H1 (cell line): Measurements from ENCODE around the gene DHPS. TPM values are rescaled to one million over a fixed set of nuclear protein-coding genes. Genes with fewer than 3 reads are reported as not detected.

Experiments
- CTCF ChIA-PET: fragments of 300-600 bp; sonication (Branson Sonifier 250); formaldehyde crosslinking; loops from one replicate; lab custom pipeline; 2021; ENCODE audit not compliant: partially characterized antibody; lab: Charles Lee
- POLR2A ChIA-PET: fragments of 300-600 bp; sonication (Branson Sonifier 250); formaldehyde crosslinking; loops from one replicate; lab custom pipeline; 2021; ENCODE audit warnings: inconsistent platforms; ENCODE audit not compliant: partially characterized antibody; lab: Charles Lee
- DNase-seq, 2 experiments: peaks; one replicate each; pipeline versions ENCODE4 v3.0.0 to v3.0.0-alpha.2; 2010 to 2022; ENCODE audit warnings: low spot score in 2 of 2, low read depth in 1 of 2, mixed read lengths in 1 of 2
- FAIRE-seq: peaks from 2 replicates; lab custom pipeline; 2011; peaks lifted over from hg19 to GRCh38; lab: Jason Lieb, UNC
- H2AFZ ChIP-seq: 2 replicates; pipeline ENCODE4 v1.8.1; 2012; ENCODE audit warnings: low read length, inconsistent platforms
- H2AK5ac ChIP-seq: 2 replicates; pipeline ENCODE4 v1.6.1; 2013; ENCODE audit warnings: low read depth, low read length
- H2BK120ac ChIP-seq: replicated peaks from 2 replicates; pipeline ENCODE3; 2013; ENCODE audit warnings: low read depth, low read length, inconsistent platforms
- H2BK12ac ChIP-seq: 2 replicates; pipeline ENCODE4 v1.6.1; 2013; ENCODE audit warnings: low read depth, low read length
- H2BK15ac ChIP-seq: 2 replicates; pipeline ENCODE4 v1.6.1; 2013; ENCODE audit warnings: low read length
- H2BK20ac ChIP-seq: 2 replicates; pipeline ENCODE4 v1.6.1; 2013; ENCODE audit warnings: low read length
- H2BK5ac ChIP-seq: 2 replicates; pipeline ENCODE4 v1.6.1; 2013; ENCODE audit warnings: low read depth, low read length
- H3K14ac ChIP-seq: 2 replicates; pipeline ENCODE4 v1.6.1; 2013; ENCODE audit warnings: inconsistent platforms; ENCODE audit not compliant: insufficient read length
- H3K18ac ChIP-seq: 2 replicates; pipeline ENCODE4 v1.6.1; 2013; ENCODE audit warnings: low read length; ENCODE audit errors: extremely low read depth
- H3K23ac ChIP-seq: 2 replicates; pipeline ENCODE4 v1.6.1; 2013; ENCODE audit warnings: inconsistent platforms; ENCODE audit not compliant: insufficient read length
- H3K23me2 ChIP-seq: 2 replicates; pipeline ENCODE4 v1.6.1; 2013; ENCODE audit warnings: low read depth, low read length
- H3K27ac ChIP-seq: 2 replicates; pipeline ENCODE4 v1.6.1; 2011; ENCODE audit warnings: low read depth, low read length, inconsistent platforms
- H3K27me3 ChIP-seq, 4 experiments: replicated peaks in 1 of 4; 1 replicate in 1 of 4; 2 replicates in 3 of 4; pipeline versions ENCODE4 v1.6.1 to v1.8.1; 2011 to 2013; ENCODE audit warnings: low read length in 3 of 4, mild to moderate bottlenecking in 3 of 4, inconsistent platforms in 2 of 4, mixed read lengths in 2 of 4, moderate library complexity in 1 of 4; ENCODE audit not compliant: control insufficient read depth in 3 of 4, insufficient read depth in 3 of 4; ENCODE audit errors: extremely low read depth in 1 of 4
- H3K36me3 ChIP-seq, 4 experiments: 2 replicates each; pipeline versions ENCODE4 v1.6.1 to v1.8.1; 2011 to 2013; ENCODE audit warnings: mild to moderate bottlenecking in 4 of 4, low read length in 3 of 4, moderate library complexity in 2 of 4, control low read depth in 1 of 4, inconsistent platforms in 1 of 4; ENCODE audit not compliant: insufficient read depth in 4 of 4, control insufficient read depth in 2 of 4
- H3K4ac ChIP-seq: replicated peaks from 2 replicates; pipeline ENCODE3; 2013; ENCODE audit warnings: low read length, low read depth, mixed read lengths, inconsistent platforms; ENCODE audit not compliant: insufficient read length
- H3K4me1 ChIP-seq, 4 experiments: replicated peaks in 1 of 4; 1 replicate in 1 of 4; 2 replicates in 3 of 4; pipeline versions ENCODE4 v1.6.1 to v1.8.1; 2011 to 2013; ENCODE audit warnings: low read length in 3 of 4, inconsistent platforms in 2 of 4, mixed read lengths in 1 of 4; ENCODE audit not compliant: insufficient read depth in 4 of 4, control insufficient read depth in 3 of 4
- H3K4me2 ChIP-seq, 2 experiments: 2 replicates each; pipeline versions ENCODE4 v1.6.1 to v1.8.1; 2011 to 2013; ENCODE audit warnings: low read depth in 2 of 2, low read length in 2 of 2, control low read depth in 1 of 2, inconsistent platforms in 1 of 2, mild to moderate bottlenecking in 1 of 2; ENCODE audit not compliant: insufficient read depth in 1 of 2
- H3K4me3 ChIP-seq, 4 experiments: fragments of 200-600, 300-600 bp in 1 of 4; sonication (generic), shearing (Covaris generic), sonication (Bioruptor Twin) in 1 of 4; 2 replicates each; pipeline versions ENCODE4 v1.5.1 to v1.8.1; 2011 to 2016; ENCODE audit warnings: low read length in 4 of 4, low read depth in 3 of 4, control low read depth in 2 of 4, inconsistent platforms in 2 of 4, mild to moderate bottlenecking in 2 of 4, mixed read lengths in 1 of 4, moderate library complexity in 1 of 4; ENCODE audit not compliant: insufficient read depth in 2 of 4; ENCODE audit errors: extremely low read depth in 1 of 4
- H3K56ac ChIP-seq: replicated peaks from 2 replicates; pipeline ENCODE3; 2013; ENCODE audit warnings: low read depth, mild to moderate bottlenecking, mixed read lengths, low read length, inconsistent platforms; ENCODE audit not compliant: insufficient read length
- H3K79me1 ChIP-seq: 2 replicates; pipeline ENCODE4 v1.6.1; 2013; ENCODE audit warnings: low read depth, low read length, control low read depth
- H3K79me2 ChIP-seq, 2 experiments: 2 replicates each; pipeline versions ENCODE4 v1.6.1 to v1.8.1; 2012 to 2013; ENCODE audit warnings: low read length in 2 of 2, mild to moderate bottlenecking in 2 of 2, inconsistent platforms in 1 of 2; ENCODE audit not compliant: insufficient read depth in 2 of 2, control insufficient read depth in 1 of 2
- H3K9ac ChIP-seq, 4 experiments: replicated peaks in 1 of 4; 1 replicate in 1 of 4; 2 replicates in 3 of 4; pipeline versions ENCODE4 v1.6.1 to v1.8.1; 2011 to 2013; ENCODE audit warnings: low read depth in 3 of 4, low read length in 3 of 4, control low read depth in 2 of 4, mild to moderate bottlenecking in 2 of 4, moderate library complexity in 2 of 4, inconsistent platforms in 1 of 4; ENCODE audit errors: extremely low read depth in 1 of 4
- H3K9me3 ChIP-seq, 2 experiments: 2 replicates each; pipeline versions ENCODE4 v1.6.1 to v1.8.1; 2012 to 2013; ENCODE audit warnings: mild to moderate bottlenecking in 2 of 2, moderate library complexity in 2 of 2, control low read depth in 1 of 2, inconsistent platforms in 1 of 2, low read depth in 1 of 2, low read length in 1 of 2, mixed read lengths in 1 of 2; ENCODE audit not compliant: insufficient read depth in 2 of 2
- H4K20me1 ChIP-seq, 2 experiments: replicated peaks in 1 of 2; 2 replicates each; pipeline versions ENCODE3 to v1.8.1; 2011 to 2013; ENCODE audit warnings: inconsistent platforms in 2 of 2, low read length in 2 of 2, mild to moderate bottlenecking in 1 of 2; ENCODE audit not compliant: insufficient read depth in 2 of 2, control insufficient read depth in 1 of 2
- H4K5ac ChIP-seq: 2 replicates; pipeline ENCODE4 v1.6.1; 2013; ENCODE audit warnings: low read length, low read depth, mixed read lengths, inconsistent platforms; ENCODE audit not compliant: insufficient read length
- H4K8ac ChIP-seq: 2 replicates; pipeline ENCODE4 v1.8.0; 2013; ENCODE audit warnings: mild to moderate bottlenecking, moderate library complexity, low read length, inconsistent platforms; ENCODE audit not compliant: insufficient read depth; ENCODE audit errors: extremely low read depth
- H4K91ac ChIP-seq: replicated peaks from 2 replicates; pipeline ENCODE3; 2013; ENCODE audit warnings: low read length, mixed read lengths, inconsistent platforms; ENCODE audit not compliant: insufficient read length
- BCL11A ChIP-seq, 2 experiments: IDR thresholded peaks; one replicate each; pipeline ENCODE4 v1.6.1; 2011; ENCODE audit warnings: low read depth in 2 of 2, low read length in 2 of 2, mild to moderate bottlenecking in 2 of 2
- CTBP2 ChIP-seq: IDR thresholded peaks from 2 replicates; pipeline ENCODE4 v1.7.0; 2011; ENCODE audit warnings: borderline replicate concordance, mild to moderate bottlenecking, moderate library complexity, mixed read lengths, low read length; ENCODE audit not compliant: insufficient read depth, insufficient read length
- GABPA ChIP-seq: IDR thresholded peaks from 2 replicates; pipeline ENCODE4 v1.6.1; 2011; ENCODE audit warnings: mild to moderate bottlenecking, low read length, moderate library complexity, borderline replicate concordance; ENCODE audit not compliant: insufficient read depth
- RBBP5 ChIP-seq: IDR thresholded peaks from 2 replicates; pipeline ENCODE4 v1.7.1; 2012; ENCODE audit warnings: low read depth, mild to moderate bottlenecking, inconsistent platforms, low read length, moderate library complexity, borderline replicate concordance
- RFX5 ChIP-seq: IDR thresholded peaks from 2 replicates; pipeline ENCODE4 v1.6.1; 2011; ENCODE audit warnings: low read depth, low read length, improper control_type of control experiment, borderline replicate concordance
- RXRA ChIP-seq: IDR thresholded peaks from 2 replicates; pipeline ENCODE4 v1.6.1; 2011; ENCODE audit warnings: low read depth, mild to moderate bottlenecking, low read length, moderate library complexity; ENCODE audit not compliant: insufficient read depth
- SAP30 ChIP-seq: fragments of 300-600 bp; sonication (generic); IDR thresholded peaks from 2 replicates; pipeline ENCODE4 v1.7.1; 2012; ENCODE audit warnings: low read length, moderate library complexity, mild to moderate bottlenecking, inconsistent platforms; ENCODE audit not compliant: insufficient read depth, insufficient replicate concordance
- SUZ12 ChIP-seq: fragments of 200-600 bp; sonication (generic); IDR thresholded peaks from 2 replicates; pipeline ENCODE4 v1.6.1; 2012; ENCODE audit warnings: mild to moderate bottlenecking, inconsistent platforms, low read length, moderate library complexity, mixed read lengths
- TBP ChIP-seq: IDR thresholded peaks from 2 replicates; pipeline ENCODE4 v1.6.1; 2011; ENCODE audit warnings: low read depth, low read length, improper control_type of control experiment
- WGBS, 2 experiments: shearing (Covaris generic) in 1 of 2; methylation state at CpG; one replicate each; pipeline versions ENCODE4 v1.1.6 to v1.1.7; 2013 to 2015; ENCODE audit warnings: low lambda C conversion rate in 2 of 2, mixed read lengths in 2 of 2, inconsistent platforms in 1 of 2, low coverage in 1 of 2, missing lambda C conversion rate in 1 of 2; ENCODE audit not compliant: insufficient replicate concordance in 2 of 2, insufficient coverage in 1 of 2, insufficient read length in 1 of 2; ENCODE audit errors: extremely low coverage in 1 of 2, missing lambda C conversion rate in 1 of 2; 5-methylcytosine and 5-hydroxymethylcytosine counted together
- polyA plus RNA-seq, 7 experiments: library from polyadenylated mRNA; depleted of rRNA in 3 of 7; stranded (reverse) in 5 of 7; unstranded in 2 of 7; fragments of >200 nt in 5 of 7; fragments of 200-250 nt in 2 of 7; gene quantifications; 1 replicate in 5 of 7; 2 replicates in 1 of 7; 4 replicates in 1 of 7; pipeline versions ENCODE4 v1.2.1 to v1.2.3, GENCODE V29; 2011 to 2013; ENCODE audit warnings: missing spikeins in 2 of 7, mixed read lengths in 2 of 7
- total RNA-seq: library from RNA; stranded (reverse); fragmentation: NEBNext Ultra II Directional; extraction: Animal tissue kit (Norgen Biotek cat#: 25700); gene quantifications from 2 replicates; pipeline ENCODE4 v1.2.1, GENCODE V29; 2021

The DHPS gene
- total and polyA plus RNA-seq, 2 of the 8 experiments (the other 6 are each of a cell fraction or from before 2014, with no cell fraction given), result 86.6 to 99.6 TPM

DNA sequence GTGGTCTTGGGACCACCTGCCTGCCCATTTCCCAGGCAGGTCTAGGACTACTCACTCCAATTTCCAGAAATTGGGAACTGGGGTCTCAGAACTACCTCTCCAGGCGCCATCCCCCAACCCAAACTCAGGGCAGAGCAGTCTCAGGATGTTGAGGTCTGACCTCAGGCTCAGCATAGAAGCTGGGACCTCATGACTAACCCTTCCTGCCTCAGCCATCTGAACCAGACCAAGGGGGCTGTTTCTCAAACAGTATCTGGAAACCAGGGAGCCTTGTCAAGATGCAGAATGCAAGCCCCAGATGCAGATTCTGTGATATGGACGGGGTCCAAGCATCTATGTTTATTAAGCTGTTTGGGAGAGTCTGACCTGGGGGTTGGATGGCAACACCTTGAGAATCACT, 13.4 kb upstream of the DHPS start:
- DNase-seq, result no peak
- H3K79me1 ChIP-seq, result no peaks in the 10 kb centered on the region
- H2BK120ac ChIP-seq, result no peak overlapping the region
- peaks cover 7% of the 10 kb centered on the region; the same call in 1 of the 2 replicates for H3K23me2 ChIP-seq
- WGBS, 2 experiments, result 73% methylated on average over 2 of the region's 2 CpGs; no CpG with 5 or more reads in 1 of the 2 experiments
- no peak overlapping the region for H3K9ac ChIP-seq
- H3K27ac ChIP-seq, result no peak overlapping the region
- ChIA-PET CTCF (interaction anchor here (0.6 to 1.4 kb wide), 6 partner anchors 10 to 152 kb away, joined by 3 to 5 read pairs (median 4); no protein-coding TSS in a partner anchor), POLR2A (interaction anchor here (1.3 to 9.2 kb wide), 5 partner anchors 8 to 27 kb away, joined by 6 to 93 read pairs (median 35); partner anchors contain the start of genes DHPS, GNG14 and TNPO2)
- H3K27me3 ChIP-seq, result no peaks in the 10 kb centered on the region
- H4K5ac ChIP-seq, result no peak overlapping the region
- TF ChIP-seq RFX5 (no peak), GABPA (no peak), RBBP5 (no peak), SAP30 (no peak), BCL11A (IDR thresholded peaks at IDR 0.05; ENCODE audit: low read depth in 2 of 2, low read length in 2 of 2) (no peak), SUZ12 (no peak), RXRA (no peak), TBP (no peak), CTBP2 (no peak)
- H4K91ac ChIP-seq, result no peak overlapping the region
- H3K4me1 ChIP-seq, result peaks cover 0 to 4% (median 3%) of the 10 kb centered on the region in 4 experiments; a peak in 2 of 7 replicates
- no peak overlapping the region for H2BK15ac ChIP-seq
- no peak overlapping the region for H2BK20ac ChIP-seq
- H3K36me3 ChIP-seq, result peaks cover 0 to 14% (median 5%) of the 10 kb centered on the region in 4 experiments; a peak in 5 of 8 replicates
- no peak overlapping the region for H3K18ac ChIP-seq
- no peak overlapping the region for H3K14ac ChIP-seq
- no peak overlapping the region for H3K4ac ChIP-seq
- H2AFZ ChIP-seq, result no peak overlapping the region
- no peaks in the 10 kb centered on the region for H3K79me2 ChIP-seq
- H2BK12ac ChIP-seq, result no peak overlapping the region
- FAIRE-seq, result no peak
- H3K56ac ChIP-seq, result no peak overlapping the region
- no peak overlapping the region for H4K8ac ChIP-seq
- H3K23ac ChIP-seq, result no peak overlapping the region
- peak overlapping the region in 1 of 4 experiments; percentile 68; a peak in 2 of 8 replicates for H3K4me3 ChIP-seq
- H2AK5ac ChIP-seq, result no peak overlapping the region
- peaks cover 0 to 5% of the 10 kb centered on the region in 2 experiments for H4K20me1 ChIP-seq
- peak overlapping the region in 1 of 2 experiments; percentile 78; a peak in 1 of 4 replicates for H3K4me2 ChIP-seq
- no peak overlapping the region for H2BK5ac ChIP-seq
- H3K9me3 ChIP-seq, result no peaks in the 10 kb centered on the region
